NCI-H1694 treated with DMSO at 0.1 percent for 48 hours (cell line): ENCODE data around the gene BUB1.
A peak's percentile ranks its signal among the peaks of the same experiment; 100 is the strongest.
"Not testable (repeated sequence)": the region's sequence is repeated elsewhere in the genome, so short reads cannot be mapped to it uniquely, and the experiment has no call there.

Source experiments
- DNase-seq: peaks from one replicate; lab custom pipeline; 2025; lab: John Stamatoyannopoulos, UW

Gene BUB1

DNA sequence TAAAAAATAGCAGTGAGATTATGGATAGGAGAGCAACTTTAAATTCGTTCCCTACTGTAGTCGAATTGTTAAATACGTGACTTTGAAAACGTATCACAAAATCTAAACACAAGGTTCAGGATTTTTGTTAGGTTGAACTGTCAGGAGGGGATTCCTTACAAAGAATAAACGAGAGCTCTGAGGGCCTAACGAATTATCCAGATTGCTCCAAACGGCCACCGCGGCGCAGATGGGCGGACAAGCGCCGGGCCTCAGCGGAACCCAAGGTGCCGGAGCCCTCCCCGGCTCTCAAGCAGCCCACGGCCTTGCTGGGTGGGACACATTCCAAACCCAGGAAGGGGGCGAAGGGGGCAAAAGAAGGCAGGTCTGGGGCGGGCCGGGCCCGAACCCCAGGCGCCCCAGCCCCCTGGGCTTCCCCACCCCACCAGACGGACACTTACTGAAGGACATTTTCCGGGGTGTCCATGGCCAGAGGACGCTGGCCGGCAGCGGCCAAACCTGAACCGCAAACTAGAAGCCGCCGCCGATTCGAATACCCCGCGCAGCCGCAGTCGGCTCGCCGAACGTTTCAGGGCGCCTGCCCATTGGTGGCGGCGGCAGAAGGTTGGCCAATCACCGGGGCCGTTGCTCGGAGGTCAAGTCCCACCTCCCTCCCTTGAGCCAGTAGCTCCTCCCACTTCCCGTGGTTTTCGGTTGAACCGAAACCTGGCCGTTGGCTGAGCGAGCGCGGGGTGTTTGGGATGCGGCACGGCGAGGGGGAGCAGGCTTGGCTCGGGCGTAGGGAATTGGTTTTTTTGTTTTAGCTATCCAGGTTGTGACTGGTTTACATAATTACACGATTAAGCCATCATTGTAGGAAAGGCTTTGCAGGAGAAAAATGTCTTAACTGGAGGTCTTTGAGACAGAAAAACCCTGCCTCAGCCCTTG lies at the start of gene BUB1:
Gene BUB1 (minus strand): TSS at position 534 of the 927 bp plus-strand sequence. CDS start 68 bp downstream, at position 466.
- DNase-seq = peak; percentile 91

DNA sequence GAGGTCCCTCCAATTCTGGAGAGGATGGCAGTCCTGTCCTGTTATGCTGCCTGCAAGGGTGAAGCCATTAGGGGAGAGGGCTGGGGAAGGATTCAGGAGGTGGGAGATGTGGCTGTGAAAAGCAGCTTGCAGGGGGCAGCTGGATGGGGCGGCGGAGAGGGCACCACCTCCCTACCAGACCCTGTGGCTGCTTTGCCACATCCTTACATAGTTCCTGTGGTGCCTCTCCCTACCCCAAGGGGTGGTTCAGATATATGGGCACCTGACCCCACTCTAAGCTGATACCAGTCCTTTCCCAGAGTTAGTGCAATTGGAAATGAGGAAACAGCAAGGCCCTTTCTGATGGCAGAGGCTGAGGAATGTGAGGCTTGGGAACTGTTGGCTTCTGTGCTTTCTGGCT lies 48.4 kb upstream of the BUB1 start:
- no peak for DNase-seq

DNA sequence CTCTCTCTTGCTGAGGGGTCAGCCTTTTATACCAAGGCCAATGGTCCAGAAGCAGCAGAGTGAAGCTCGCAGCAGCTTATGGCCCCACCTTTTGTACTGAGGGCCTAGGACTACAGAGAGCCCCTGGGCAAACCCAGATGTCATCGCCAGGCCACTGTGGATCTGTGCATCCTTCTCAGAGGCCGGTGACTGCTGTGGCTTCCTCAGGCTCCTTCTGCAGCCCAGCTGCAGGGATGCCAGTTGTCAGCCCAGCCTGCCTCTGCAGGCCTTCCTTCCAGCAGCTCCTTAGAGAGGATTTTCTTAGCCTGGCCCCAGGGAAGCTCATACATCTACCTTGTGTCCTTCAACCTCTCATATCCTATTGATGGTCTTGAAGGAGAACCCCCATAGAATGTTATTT lies 48.0 kb upstream of the BUB1 start:
- no peak for DNase-seq

DNA sequence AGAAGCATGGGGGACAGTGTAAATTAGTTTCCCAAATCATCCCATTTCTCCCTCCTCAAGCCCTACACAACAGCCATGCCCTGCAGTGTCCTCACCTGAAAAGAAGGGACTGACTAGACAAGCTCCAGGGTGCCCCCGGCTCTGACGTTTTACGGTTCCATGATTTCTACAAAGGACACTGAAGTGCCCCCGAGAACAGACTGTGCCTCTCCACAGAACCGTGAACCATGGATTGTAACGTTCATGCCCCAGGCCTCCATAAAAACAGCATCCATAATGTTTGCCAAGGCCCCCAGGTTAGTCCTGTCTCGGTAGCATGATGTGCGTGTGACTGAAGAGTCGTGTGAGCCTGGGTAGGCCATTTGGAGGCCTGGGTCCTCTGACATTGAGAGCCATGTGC lies 47.5 kb upstream of the BUB1 start:
- DNase-seq = no peak

DNA sequence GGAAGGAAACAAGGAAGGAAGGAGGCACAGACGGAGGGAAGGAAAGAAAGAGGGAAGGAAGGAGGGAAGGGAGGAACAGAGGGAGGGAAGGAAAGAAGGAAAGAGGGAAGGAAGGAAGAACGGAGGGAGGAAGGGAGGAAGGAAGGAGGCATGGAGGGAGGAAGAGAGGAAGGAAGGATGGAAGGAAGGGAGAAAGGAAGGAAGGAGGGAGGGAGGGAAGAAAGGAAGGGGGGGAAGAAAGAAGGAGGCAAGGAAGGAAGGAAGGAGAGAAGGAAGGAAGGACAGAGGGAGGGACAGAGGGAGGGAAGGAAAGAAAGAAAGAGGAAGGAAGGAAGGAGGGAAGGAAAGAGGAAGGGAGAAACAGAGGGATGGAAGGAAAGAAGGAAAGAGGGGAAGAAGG lies 47.0 kb upstream of the BUB1 start:
- no peak for DNase-seq

DNA sequence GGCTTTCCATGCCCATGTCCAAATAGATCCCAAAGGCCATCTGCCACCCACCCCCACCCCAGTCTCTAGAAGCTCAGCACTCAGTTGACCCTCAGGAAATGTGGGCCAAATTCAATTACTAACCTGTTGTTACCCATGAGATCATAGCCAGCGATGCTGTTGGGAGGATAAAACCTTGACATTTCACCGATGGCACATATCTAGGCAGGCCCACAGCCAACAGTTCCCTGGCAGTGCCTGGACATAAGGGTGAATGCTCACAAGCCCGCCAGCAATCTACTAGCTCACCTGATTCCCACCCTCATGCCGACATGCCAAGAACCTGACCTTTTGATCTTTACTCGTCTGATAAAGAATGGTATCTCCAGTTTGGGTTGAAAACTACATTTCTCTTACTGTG lies 42.7 kb upstream of the BUB1 start:
- no peak for DNase-seq

DNA sequence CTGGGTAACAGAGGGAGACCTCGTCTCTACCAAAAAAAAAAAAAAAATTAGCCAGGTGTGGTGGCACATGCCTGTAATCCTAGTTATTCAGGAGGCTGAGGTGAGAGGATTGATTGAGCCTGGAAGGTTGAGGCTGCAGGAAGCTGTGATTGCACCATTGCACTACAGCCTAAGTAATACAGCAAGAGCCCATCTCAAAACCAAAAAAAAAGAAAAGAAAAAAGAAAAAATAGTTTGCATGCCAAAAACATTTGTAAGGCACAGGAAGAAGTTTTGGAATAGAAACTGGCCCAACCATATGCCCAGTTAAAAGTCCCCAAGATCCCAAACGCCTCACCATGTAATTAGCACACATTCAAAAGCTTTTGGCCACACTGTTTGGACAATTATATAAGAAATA lies 41.1 kb upstream of the BUB1 start:
- DNase-seq = no peak

DNA sequence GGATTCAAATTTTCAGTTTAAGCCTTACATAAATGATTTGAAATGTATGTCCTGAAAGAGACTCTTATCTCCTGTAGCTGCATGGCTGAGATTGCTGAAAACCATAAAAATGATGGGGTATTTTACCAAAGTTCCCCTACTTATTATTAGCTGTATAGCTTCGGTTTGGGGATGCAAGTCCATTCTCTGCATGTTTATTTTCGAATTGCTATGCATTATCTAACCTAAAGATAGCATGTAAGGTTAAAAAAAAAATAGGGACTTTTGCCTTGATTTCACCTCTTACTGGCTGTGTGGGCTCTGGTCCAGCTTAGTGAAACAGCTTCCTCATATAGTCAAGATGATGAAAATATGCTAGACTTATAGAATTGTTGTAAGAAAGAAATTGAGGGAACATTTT lies 40.5 kb upstream of the BUB1 start:
- DNase-seq = no peak

DNA sequence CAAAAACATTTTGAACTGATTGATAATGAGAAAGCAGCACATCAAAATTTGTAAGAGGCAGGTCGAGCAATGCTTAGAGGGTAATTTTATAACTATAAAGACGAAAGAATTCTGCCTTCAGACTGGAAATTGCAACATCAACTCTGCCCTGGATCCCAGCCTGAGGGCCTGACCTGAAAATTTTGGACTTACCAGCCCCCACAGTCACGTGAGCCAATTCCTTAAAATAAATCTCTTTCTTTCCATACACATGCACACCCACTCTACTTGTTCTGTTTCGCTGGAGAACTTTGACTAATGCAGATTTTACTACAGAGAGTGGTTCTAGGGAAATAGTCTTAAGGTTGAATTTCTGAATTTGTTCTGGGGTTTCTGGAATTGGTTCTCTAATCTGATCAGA lies 39.9 kb upstream of the BUB1 start:
- DNase-seq = no peak

DNA sequence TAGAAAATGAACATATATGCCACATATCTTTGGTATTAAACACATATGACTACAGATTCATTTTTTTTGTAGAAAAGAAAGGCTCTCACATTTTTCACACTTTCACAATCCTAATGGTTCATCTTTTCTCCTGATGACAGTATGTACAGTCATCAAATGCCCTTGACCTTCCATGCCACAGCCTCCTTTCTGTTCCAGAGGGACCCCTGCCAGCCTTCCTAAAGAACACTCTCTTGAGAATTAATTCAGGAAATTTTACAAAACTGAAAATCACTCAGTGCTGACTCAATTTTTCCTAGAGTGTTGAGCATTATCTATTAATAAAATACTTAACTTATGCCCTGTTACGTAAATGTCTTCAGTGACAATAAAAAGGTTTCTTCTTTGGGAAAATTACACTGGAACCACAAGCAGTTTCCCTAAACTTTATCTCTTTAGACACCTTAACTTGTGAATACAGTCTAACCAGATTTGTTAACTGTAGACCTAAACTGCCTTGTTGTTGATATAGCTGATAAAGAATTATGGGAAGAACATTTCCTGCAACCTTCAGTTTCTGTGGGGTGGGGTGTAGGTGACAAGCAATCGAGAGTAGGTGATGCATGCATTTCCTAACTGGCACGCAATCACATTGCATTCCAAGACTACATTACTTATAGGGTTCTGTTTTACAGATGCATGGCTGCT lies 39.2 kb upstream of the BUB1 start:
- no peak for DNase-seq

DNA sequence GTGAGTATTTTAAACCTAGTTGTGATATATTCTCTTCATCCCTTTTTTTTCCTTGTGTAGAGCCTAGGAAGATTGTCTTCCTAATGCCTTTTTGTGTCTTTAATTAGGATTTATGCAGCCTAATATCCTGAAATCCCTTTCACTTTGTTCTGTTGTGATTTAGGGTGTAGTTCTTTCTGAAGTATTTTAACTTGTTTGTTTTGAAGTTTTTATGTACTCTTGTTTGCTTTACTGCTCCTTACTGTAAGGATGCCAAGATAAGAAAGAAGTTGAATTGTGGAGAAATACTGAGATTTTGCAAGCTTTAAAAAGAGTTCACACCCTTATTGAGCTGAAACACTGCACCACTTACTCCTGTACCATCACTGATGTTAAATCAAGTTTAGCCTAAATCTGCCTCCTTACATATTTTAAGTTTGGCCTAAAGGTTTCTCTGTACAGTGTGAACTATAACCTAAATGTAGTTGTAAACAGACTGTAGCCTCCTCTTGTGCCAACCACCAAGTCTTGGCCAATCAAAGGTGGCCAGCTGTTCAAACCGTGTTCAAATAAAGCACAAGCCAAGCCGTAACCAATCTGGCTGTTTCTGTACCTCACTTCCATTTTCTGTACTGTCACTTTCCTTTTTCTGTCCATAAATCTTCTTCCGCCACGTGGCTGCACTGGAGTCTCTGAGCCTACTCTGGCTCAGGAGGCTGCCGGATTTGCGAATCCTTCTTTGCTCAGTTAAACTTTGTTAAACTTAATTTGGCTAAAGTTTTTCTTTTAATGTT lies 36.8 kb upstream of the BUB1 start:
- DNase-seq = no peak

DNA sequence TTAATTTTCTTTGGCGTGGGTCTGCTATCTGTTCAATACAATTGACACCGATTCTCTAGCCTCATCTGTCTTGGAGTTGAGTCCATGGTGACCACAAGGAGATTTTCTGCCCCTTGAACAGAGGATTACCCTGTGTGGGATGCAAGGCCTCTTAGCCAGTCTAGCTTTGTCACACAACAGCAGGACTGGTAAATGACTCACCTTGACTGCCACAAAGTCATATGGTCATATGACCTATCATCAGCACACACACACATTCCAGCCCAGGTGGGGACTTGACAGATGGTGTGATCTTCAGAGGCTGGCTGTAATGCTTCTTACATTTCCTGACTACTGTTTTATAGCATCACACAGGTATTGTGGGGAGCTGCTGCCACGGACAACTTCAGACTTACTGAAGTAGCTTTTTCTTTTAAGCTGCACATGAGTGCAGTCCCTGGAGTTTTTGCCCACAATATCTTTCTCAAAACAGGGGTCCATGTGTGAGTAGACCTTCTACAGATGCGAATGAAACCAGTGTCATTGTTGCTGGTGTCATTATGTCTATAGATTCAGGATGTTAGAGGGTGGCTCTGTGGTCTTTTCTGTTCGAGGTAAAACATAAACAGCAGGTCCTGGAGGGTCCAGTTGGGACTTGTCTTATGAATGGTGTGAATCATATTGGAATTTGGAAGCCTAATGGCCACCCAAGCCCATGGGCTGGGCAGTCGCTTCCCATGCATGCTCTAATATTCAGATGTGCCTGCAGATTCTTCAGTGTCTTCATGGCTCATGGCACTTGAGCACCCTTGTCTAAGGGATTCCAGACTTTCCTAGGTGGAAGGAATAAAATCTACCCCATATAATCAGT lies 35.9 kb upstream of the BUB1 start:
- no peak for DNase-seq

DNA sequence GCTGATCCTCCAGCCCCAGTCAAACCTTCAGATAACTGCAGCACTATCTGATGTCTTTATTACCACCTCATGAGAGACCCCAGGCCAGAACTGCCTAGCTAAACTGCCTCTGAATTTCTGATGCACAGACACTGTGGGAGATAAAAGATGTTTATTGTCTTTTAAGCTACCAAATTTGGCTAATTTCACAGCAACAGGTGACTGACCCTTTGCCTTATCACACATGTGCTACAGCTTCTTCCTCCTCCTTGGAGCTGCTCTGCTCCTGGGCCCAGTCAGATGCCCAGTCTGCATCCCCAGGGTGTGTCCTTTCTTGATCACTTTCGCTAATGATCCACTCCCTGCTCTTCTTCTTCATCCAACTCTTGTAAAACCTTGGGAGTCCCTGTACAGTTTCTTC lies 34.9 kb upstream of the BUB1 start:
- no peak for DNase-seq

DNA sequence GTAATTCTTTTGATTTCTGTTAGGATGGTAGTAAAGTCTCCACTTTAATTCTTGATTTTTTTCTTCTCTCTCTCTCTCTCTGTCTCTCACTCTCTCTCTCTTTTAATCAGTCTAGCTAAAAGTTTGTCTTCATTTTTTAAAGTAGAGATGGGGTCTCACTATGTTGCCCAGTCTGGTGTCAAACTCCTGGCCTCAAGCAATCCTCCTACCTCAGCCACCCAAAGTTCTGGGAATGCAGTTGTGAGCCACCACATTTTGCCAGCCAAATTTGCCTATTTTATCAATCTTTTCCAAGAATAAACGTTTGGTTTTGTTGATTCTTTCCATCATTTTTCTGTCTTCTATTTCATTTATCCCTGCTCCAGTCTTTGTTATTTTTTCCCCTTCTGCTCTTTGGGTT lies 30.6 kb upstream of the BUB1 start:
- no peak for DNase-seq

DNA sequence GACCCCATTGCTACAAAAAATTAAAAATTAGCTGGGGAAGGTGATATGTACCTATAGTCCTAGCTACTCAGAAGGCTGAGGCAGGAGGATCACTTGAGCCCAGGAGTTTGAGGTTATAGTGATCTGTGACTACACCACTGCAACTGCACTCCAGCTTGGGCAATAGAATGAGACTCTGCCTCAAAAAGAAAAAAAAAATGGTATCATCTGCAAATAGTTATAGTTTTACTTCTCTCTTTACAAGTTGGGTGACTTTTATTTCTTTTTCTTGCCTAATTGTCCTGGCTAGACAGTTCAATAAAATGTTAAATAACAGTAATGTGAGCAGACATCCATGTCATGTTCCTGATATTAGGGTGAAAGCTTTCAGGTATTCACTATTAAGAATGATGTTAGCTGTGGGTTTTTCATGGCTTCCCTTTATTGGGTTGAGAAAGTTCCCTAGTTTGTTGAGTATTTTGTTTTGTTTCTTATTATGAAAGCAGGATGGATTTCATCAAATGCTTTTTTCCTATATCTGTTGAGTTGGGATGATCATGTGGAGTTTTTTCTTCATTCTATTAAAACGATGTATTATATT lies 29.6 kb upstream of the BUB1 start:
- no peak for DNase-seq

DNA sequence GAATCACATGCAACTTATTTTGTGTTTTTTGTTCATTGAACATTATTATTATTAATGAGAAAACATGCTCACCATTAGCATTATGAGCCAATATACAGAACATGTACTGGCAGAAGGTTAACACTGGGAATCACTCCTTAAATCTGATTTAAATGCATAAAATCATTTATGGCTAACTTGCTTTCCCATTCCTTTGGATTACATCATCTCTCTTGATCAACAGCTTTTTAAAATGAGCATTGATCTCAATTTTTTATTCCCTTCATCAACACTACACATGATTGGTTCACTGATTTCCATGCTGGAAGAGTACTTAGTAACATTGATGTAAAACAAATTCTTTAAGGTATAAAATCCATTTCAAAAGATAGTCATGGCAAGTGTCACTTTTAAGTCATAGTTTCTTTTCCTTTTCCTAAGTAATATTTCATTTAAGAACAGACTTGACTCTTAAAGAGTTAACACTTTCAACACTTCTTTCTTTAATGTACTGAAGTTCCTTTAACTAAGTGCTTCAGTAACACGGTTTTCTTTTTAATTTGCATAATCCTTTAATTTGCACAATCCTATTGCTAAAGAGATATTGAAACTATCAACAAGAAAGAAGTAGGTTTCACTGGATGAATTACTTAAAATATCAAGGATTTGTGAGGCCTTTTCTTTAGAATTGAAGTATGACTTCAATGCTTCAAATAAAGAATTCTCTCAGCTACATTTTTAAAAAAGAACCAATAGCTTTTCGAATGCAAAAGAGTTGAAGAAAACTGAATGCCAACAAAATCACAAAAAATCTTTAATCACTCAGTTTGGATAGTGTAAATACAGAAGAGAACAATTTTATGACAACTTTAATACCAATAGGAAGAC lies 24.9 kb upstream of the BUB1 start:
- no peak for DNase-seq

DNA sequence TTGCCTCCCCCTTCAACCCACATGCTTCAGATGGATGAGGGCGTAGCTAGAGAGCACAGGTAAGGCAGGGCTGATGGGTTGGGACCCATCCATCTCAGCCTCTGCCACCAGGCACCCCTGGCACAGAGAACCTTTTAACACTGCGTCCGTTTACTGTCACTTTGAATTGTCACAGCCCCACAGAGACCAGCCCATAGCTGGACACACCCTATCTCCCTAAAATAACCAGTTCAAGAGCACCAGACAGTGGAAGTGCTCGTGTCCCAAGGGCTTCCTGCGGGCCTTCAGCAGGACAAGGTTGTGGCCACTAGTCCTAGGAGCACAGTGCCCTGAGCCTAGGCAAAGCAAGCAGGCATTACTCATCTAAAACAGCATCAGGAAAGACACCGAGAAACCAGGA lies 20.4 kb upstream of the BUB1 start:
- not testable (repeated sequence) for DNase-seq

DNA sequence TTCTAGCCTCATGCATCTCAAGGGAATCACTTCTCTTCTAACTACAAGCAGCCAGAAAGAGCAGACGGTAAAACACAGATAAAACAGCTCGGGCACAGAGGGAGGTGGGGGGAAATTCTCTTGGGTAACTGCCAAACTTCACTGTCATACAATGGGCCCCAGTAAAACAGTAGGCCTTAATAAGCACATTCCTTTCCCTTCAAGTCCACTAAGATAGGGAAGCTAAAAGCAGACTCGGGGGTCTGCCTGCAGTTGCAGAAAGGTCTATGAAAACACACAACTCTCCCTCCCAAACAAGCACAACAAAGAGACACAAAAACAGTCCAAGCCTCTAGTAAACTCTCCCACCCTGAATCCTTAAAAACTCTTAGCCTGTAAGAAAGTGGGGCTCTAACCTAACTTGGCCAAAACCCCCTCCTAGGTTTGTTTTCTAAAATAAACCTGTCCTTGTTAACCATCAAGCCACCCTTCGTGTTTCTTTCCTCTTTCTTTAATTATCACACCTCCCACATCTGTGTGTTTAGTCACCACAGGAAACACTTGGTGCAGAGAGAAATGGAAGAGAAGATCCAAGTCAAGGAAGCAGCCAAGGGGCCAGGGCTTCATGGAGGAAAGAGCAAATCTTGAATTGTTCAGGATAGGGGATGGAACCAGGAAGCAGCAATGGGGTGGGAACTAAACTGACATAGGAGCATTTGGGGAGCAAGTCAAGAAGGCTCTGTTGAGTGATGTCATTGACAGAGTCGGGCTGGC lies 17.5 kb upstream of the BUB1 start:
- peak; percentile 33 for DNase-seq

DNA sequence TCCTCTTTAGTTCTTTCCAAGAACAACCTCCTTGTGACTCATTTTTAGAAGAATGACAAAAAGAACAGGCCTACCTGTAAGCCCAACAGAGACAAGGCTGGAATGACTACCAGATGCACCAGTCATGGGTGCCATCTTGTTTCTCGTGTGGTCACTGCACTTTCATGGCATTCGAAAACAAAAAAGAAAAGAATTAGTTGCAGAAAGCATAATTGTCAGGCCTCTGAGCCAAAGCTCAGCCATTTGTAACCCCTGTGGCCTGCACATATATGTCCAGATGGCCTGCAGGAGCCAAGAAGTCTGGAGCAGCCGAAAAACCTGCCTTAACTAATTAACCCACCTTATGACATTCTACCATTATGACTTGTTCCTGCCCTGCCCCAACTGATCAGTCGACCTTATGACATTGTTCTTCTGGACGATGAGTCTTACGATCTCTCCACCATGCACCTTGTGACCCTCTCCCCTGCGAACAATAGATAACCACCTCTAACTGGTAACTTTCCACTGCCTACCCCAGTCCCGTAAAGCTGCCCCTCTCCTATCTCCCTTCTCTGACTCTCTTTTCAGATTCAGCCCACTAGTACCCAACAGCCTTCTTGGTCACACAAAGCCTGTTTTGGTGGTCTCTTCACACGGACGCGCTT lies 13.9 kb upstream of the BUB1 start:
- no peak for DNase-seq
